Measurements from ENCODE around the gene ZNF79.

Gene ZNF79

DNA sequence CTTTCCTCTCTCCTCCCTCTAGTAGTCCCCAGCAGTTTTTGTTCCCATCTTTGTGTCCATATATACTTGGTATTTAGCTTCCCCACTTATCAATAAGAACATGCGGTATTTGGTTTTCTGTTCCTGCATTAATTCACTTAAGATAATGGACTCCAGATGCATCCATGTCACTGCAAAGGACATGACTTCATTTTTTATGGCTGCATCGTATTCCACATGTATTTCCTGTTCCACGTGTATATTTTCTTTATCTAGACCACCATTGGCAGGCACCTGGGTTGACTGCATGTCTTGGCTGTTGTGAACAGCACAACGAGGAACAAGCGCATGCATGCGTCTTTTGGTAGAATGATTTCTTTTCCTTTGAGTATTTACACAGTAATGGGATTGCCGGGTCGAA is 6.2 kb downstream of the ZNF79 start:
- DNase-seq, result no peak

- no peak for DNase-seq
Observed at GRCh38 chr9:127437497-127438264, 13.5 kb downstream of the ZNF79 start.

GRCh38 chr9:127438394-127438793 is 14.2 kb downstream of the ZNF79 start:
- no peak for DNase-seq

DNA sequence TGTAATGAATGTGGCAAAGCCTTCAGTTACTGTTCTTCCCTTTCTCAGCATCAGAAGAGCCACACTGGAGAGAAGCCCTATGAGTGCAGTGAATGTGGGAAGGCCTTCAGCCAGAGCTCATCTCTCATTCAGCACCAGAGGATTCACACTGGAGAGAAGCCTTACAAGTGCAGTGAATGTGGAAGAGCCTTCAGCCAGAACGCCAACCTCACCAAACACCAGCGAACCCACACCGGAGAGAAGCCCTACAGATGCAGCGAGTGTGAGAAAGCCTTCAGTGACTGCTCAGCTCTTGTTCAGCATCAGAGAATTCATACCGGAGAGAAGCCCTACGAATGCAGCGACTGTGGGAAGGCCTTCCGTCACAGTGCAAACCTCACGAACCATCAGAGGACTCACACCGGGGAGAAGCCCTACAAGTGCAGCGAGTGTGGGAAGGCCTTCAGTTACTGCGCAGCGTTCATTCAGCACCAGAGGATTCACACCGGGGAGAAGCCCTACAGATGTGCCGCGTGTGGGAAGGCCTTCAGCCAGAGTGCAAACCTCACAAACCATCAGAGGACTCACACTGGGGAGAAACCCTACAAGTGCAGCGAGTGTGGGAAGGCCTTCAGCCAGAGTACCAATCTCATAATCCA is 20.2 kb downstream of the ZNF79 start:
- DNase-seq, result no peak

- no peak for DNase-seq
Observed at GRCh38 chr9:127444921-127445850, 21.0 kb downstream of the ZNF79 start.

DNA sequence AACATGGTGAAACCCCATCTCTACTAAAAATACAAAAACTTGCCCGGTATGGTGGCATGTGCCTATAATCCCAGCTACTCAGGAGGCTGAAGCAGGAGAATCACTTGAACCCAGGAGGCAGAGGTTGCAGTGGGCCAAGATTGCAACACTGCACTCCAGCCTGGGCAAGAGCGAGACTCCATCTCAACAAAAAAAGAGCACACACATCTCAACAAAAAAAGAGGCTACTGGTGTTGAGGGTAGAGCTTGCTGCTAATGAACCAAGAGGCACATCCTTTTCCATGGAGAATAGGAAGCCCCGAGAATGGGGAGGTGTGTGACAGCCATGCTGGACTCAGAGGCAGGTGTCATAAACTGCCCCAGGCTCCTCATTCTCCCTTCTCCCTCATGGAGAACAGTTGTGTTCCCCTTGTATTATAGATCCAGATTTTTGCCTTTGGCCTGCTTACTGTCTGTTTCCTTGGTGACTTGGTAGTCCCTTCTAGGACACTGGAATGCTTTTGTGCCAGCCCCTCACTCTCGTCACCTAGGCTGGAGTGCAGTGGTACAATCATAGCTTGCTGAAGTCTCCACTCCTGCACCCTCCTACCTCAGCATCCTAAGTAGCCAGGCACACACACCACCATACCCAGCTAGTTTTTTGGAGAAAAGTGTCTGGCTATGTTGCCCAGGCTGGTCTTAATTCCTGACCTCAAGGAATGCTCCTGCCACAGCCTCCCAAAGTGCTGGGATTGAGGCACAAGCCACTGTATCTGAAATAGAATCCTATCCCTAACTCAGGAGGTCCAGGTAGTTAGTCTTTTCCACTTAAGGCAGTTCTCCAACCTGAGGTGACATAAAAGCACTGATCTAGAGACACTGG is 21.9 kb downstream of the ZNF79 start:
- peak in 1 of 2 experiments; percentile 35 for DNase-seq

DNA sequence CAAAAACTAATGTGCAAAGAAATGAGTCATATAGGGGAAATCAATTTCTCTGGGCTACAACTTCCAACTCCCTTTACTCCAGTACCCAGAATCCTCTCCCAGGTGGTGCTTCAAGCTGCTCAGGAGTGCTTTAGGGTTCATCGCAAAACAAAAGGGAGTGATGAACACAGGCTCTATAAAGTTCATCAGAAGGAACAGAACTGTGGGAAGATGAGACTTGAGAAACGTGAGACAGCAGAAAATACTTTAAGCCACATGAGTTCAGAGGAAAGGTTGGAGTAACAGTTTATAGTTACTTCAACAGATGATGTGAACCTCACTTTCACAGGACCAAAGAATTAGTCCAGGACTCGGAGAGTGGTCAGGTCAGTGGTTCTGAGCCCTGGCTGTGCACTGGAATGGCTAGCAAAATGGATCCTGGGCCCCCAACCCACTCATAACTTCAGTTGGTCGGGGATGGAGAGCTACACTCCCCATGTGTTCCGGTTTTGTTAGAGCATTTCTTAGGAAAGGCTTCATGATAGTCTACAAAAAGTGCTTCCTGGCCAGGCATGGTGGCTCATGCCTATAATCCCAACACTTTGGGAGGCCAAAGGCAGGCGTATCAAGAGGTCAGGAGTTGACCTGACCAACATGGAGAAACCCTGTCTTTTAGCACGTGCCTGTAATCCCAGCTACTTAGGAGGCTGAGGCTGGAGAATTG is 22.7 kb downstream of the ZNF79 start:
- DNase-seq, result peak in 1 of 2 experiments; percentile 35

- DNase-seq, result no peak
Observed at GRCh38 chr9:127447416-127448111, 23.4 kb downstream of the ZNF79 start.

GRCh38 chr9:127448112-127448805 is 24.1 kb downstream of the ZNF79 start:
- no peak for DNase-seq

- no peak for DNase-seq
Observed at GRCh38 chr9:127449332-127449966, 25.3 kb downstream of the ZNF79 start.

DNA sequence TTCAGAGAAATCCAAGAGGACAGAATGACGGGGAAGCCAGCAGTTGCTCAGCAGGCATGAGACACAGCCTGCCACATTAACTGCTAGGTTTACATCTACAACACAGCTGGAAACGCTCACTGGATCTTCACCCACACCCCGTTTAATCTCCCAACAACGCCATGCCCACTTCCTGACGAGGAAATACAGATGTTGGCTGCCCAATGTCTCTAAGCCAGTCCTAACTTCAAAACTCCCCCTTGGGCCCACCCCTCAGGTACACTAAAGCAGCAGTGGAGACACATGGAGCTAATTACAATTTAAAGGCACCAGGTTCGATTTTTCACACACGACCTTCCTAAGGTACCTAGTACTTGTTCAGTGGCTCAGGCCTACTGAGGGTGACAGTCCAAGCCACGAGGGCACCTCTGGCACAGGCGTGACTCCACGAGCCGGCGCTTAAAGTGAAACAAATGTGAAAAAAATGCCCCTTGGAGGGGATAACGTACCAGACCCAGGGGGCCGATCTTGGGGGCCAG is 26.1 kb downstream of the ZNF79 start:
- DNase-seq, result no peak

DNA sequence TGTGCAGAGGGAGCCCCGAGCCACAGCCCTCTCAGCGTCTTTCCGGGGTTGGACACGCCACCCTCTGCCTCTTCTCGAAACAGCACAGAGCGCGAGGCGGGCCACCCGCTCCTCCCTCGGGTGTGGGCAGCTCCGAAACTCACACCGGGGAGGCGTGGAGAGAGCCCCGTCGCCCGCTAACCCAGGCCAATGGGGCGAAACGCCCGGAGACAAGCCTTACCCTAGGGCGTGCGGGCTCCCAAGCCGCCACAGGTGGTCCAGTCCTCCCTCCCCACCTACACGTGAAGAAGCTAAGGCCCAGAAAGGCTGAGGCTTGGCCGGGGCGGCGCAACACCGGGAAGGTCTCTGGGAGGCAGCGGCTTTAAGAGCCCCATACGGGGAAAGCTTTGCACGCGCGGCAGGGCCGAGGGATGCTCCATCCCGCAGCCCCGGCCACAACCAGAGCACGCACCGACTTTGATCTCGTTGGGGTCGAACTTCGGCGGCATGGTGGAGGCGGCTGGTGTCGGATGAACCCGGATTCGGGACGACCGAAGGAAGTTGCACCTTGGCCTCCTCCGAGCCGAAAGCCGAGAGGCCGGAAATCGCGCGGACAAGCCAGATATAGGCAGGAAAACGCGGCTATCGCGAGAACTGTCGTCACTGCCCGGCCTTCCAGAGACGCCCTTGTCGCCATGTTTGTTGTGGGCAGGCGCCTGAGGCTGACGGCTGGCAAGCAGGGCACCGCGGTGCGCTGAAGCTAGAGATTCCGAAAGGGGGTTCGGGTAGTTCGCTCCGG is 26.8 kb downstream of the ZNF79 start, which contains the start of the genes LRSAM1 and RPL12:
Gene LRSAM1 (plus strand): TSS at position 681 of the 778 bp plus-strand sequence. CDS start 3,018 bp downstream, outside the sequence.
Gene RPL12 (minus strand): TSS at position 577 of the 778 bp plus-strand sequence. CDS start 89 bp downstream, at position 488.
- DNase-seq, result peak; percentile 96 to 97

DNA sequence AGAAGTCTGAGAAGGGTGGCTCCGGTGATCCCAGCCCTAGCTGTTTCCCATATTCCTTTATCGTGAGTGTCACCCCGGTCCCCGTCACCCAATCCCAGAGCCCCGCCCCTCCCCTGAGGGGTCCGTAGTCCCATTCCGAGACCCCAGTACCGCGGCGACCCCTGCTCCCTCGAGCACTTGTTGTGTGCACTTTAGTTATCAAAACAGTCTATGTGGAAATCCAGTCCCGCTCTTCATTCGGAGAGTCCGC is 27.4 kb downstream of the ZNF79 start:
- no peak for DNase-seq

GRCh38 chr9:127451858-127452656 is 27.9 kb downstream of the ZNF79 start:
- peak in 1 of 2 experiments; percentile 59 for DNase-seq

DNA sequence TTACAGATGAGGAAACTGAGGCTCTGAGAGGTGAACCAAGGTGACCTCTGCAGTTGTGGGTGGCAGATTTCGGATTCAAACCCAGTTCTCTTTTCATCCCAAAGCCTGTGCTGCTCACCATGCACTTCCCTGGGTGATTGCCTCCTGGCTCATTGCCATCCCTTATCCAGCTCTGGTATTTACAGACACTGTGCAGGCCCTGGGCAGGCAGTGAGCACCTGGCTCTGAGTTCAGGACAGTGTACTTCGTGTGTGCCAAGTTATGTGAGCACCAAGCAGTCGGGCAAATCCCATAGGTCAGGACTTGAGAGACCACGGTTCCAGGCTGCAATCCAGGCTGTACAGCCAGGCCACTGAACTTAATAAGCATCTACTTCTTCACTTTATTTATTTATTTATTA is 28.5 kb downstream of the ZNF79 start:
- no peak for DNase-seq

DNA sequence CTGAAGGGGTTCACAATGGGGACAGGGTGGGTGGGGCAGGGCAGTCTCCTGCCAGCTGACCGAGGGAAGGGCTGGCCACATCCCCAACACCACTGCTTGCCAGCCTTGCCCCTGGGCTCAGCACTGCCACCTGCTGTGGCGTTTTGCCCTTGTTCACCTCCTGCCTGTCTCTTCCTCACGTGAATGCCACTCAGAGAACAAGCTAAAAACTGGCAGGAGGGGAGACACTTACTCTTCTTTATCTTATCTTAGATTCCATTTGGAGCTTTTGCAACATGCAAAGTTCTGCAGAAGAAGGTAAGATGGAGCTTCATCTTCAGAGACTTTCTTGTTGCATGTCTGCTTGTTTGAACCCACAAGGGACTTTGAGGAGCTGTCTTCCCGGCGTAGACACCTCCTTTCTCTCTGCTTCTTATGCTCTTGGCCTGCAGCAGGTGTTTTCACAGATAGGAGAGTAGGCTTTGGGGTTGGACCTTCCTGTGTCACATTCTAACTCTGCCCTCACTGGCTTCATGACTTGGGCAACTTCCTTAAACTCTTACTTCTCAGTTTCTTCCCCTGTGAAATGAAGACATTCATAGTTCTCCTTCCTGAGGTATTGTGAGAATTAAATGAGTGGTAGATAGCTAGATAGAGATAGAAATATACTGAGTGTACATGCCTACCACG is 31.3 kb downstream of the ZNF79 start:
- no peak for DNase-seq

- no peak for DNase-seq
Observed at GRCh38 chr9:127457191-127457878, 33.2 kb downstream of the ZNF79 start.

All from NCI-H524 (cell line).